MM.1S (cell line): ENCODE results near the gene PARD6G.

Experiments
- DNase-seq: peaks from one replicate; pipeline ENCODE4 v3.0.0-alpha.2; 2015
- H2AFZ ChIP-seq: fragments of 300-600 bp; sonication (generic); 2 replicates; pipeline ENCODE4 v1.6.0; 2016; ENCODE audit warnings: antibody characterized with exemption, low read length
- H3F3A ChIP-seq: fragments of 300-600 bp; sonication (generic); 2 replicates; pipeline ENCODE4 v1.6.1; 2016; ENCODE audit warnings: mild to moderate bottlenecking, antibody characterized with exemption, low read length, moderate library complexity, mixed read lengths; ENCODE audit not compliant: insufficient read depth
- H3K27ac ChIP-seq: fragments of 300-600 bp; sonication (generic); 2 replicates; pipeline ENCODE4 v1.5.1; 2016; ENCODE audit warnings: mild to moderate bottlenecking, low read length
- H3K27me3 ChIP-seq: fragments of 300-600 bp; sonication (generic); replicated peaks from 2 replicates; pipeline ENCODE4 v1.6.0; 2016; ENCODE audit warnings: low read length; ENCODE audit not compliant: insufficient read depth
- H3K36me3 ChIP-seq: fragments of 300-600 bp; sonication (generic); replicated peaks from 2 replicates; pipeline ENCODE4 v1.6.1; 2016; ENCODE audit warnings: mild to moderate bottlenecking, low read length, mixed read lengths; ENCODE audit not compliant: insufficient read depth
- H3K4me1 ChIP-seq: fragments of 300-600 bp; sonication (generic); 2 replicates; pipeline ENCODE4 v1.6.1; 2016; ENCODE audit warnings: low read length, mixed read lengths
- H3K4me2 ChIP-seq: fragments of 300-600 bp; sonication (generic); 2 replicates; pipeline ENCODE4 v1.6.0; 2016; ENCODE audit warnings: low read depth, low read length
- H3K4me3 ChIP-seq: fragments of 300-600 bp; sonication (generic); 2 replicates; pipeline ENCODE4 v1.5.1; 2016; ENCODE audit warnings: low read length, mixed read lengths
- H3K79me2 ChIP-seq: fragments of 300-600 bp; sonication (generic); 2 replicates; pipeline ENCODE4 v1.6.1; 2016; ENCODE audit warnings: mixed run types, low read length, mixed read lengths
- H3K9ac ChIP-seq: fragments of 300-600 bp; sonication (generic); 2 replicates; pipeline ENCODE4 v1.6.1; 2016; ENCODE audit warnings: low read length, mixed read lengths
- H3K9me2 ChIP-seq: fragments of 300-600 bp; sonication (generic); replicated peaks from 2 replicates; pipeline ENCODE4 v1.6.1; 2016; ENCODE audit warnings: mild to moderate bottlenecking, low read length, mixed read lengths; ENCODE audit not compliant: insufficient read depth
- H3K9me3 ChIP-seq: fragments of 300-600 bp; sonication (generic); replicated peaks from 2 replicates; pipeline ENCODE4 v1.6.1; 2016; ENCODE audit warnings: mild to moderate bottlenecking, low read length, mixed read lengths; ENCODE audit not compliant: insufficient read depth
- H4K20me1 ChIP-seq: fragments of 300-600 bp; sonication (generic); 2 replicates; pipeline ENCODE4 v1.6.1; 2016; ENCODE audit warnings: mild to moderate bottlenecking, low read length, moderate library complexity, mixed read lengths; ENCODE audit not compliant: insufficient read depth
- CTCF ChIP-seq: fragments of 300-600 bp; sonication (generic); IDR thresholded peaks from 2 replicates; pipeline ENCODE4 v1.5.1; 2016; ENCODE audit warnings: antibody characterized with exemption, low read length, mixed read lengths
- EZH2 ChIP-seq: fragments of 300-600 bp; sonication (generic); optimal IDR thresholded peaks from 2 replicates; pipeline ENCODE3; 2017; ENCODE audit warnings: low read depth, mild to moderate bottlenecking, antibody characterized with exemption, low read length, mixed read lengths
- EZH2phosphoT487 ChIP-seq: fragments of 300-600 bp; sonication (generic); IDR thresholded peaks from 2 replicates; pipeline ENCODE4 v1.6.1; 2018; ENCODE audit warnings: antibody characterized with exemption, low read length

The PARD6G gene

GRCh38 chr18:80137976-80138375, 109.3 kb downstream of the PARD6G start:
- Histone ChIP-seq H3K4me3 (no peak overlapping the region), H3K9me2 (no peaks in the 10 kb centered on the region), H3K4me2 (no peak overlapping the region), H3K27me3 (no peaks in the 10 kb centered on the region), H3K9ac (no peak overlapping the region), H3K4me1 (no peaks in the 10 kb centered on the region), H2AFZ (no peak overlapping the region), H3K36me3 (no peaks in the 10 kb centered on the region), H3K79me2 (0 out of 2 replicates have a peak, but pooled peaks cover 2% of the 10 kb centered on the region), H3K9me3 (no peaks in the 10 kb centered on the region), H3F3A (no peaks in the 10 kb centered on the region), H4K20me1 (no peaks in the 10 kb centered on the region), H3K27ac (no peak overlapping the region)
- no peak for DNase-seq
- TF ChIP-seq CTCF (no peak), EZH2phosphoT487 (no peak), EZH2 (no peak)

- Histone ChIP-seq H3K9me2 (no peaks in the 10 kb centered on the region), H3K27me3 (no peaks in the 10 kb centered on the region), H3K9me3 (no peaks in the 10 kb centered on the region), H3K4me3 (no peak overlapping the region), H3K27ac (no peak overlapping the region), H4K20me1 (no peaks in the 10 kb centered on the region), H3K79me2 (0 out of 2 replicates have a peak, but pooled peaks cover 3% of the 10 kb centered on the region), H3K4me1 (no peaks in the 10 kb centered on the region), H3K36me3 (no peaks in the 10 kb centered on the region), H3K9ac (no peak overlapping the region), H3K4me2 (no peak overlapping the region), H3F3A (no peaks in the 10 kb centered on the region), H2AFZ (no peak overlapping the region)
- no peak for DNase-seq
- TF ChIP-seq EZH2 (no peak), EZH2phosphoT487 (no peak)
These were observed 110.2 kb downstream of the PARD6G start for GRCh38 chr18:80137137-80137536.

GRCh38 chr18:80136679-80137078, 110.6 kb downstream of the PARD6G start:
- H2AFZ ChIP-seq: no peak overlapping the region
- H3K27ac ChIP-seq: no peak overlapping the region
- no peak overlapping the region for H3K4me2 ChIP-seq
- no peaks in the 10 kb centered on the region for H3F3A ChIP-seq
- no peaks in the 10 kb centered on the region for H3K27me3 ChIP-seq
- 0 out of 2 replicates have a peak, but pooled peaks cover 3% of the 10 kb centered on the region for H3K79me2 ChIP-seq
- no peaks in the 10 kb centered on the region for H3K36me3 ChIP-seq
- no peak overlapping the region for H3K9ac ChIP-seq
- H4K20me1 ChIP-seq: no peaks in the 10 kb centered on the region
- no peaks in the 10 kb centered on the region for H3K9me2 ChIP-seq
- TF ChIP-seq EZH2 (no peak), EZH2phosphoT487 (no peak), CTCF (no peak)
- H3K4me1 ChIP-seq: no peaks in the 10 kb centered on the region
- H3K9me3 ChIP-seq: no peaks in the 10 kb centered on the region
- no peak overlapping the region for H3K4me3 ChIP-seq
- no peak for DNase-seq

GRCh38 chr18:80135136-80135535, 112.2 kb downstream of the PARD6G start:
- H3K79me2 ChIP-seq: 0 out of 2 replicates have a peak, but pooled peaks cover 5% of the 10 kb centered on the region
- no peak for TF ChIP-seq CTCF
- TF ChIP-seq EZH2phosphoT487: no peak
- no peak for TF ChIP-seq EZH2
- H3K36me3 ChIP-seq: no peaks in the 10 kb centered on the region
- H2AFZ ChIP-seq: no peak overlapping the region
- DNase-seq: no peak
- H3K4me1 ChIP-seq: no peaks in the 10 kb centered on the region
- no peaks in the 10 kb centered on the region for H3F3A ChIP-seq
- no peak overlapping the region for H3K4me3 ChIP-seq
- H3K27ac ChIP-seq: no peak overlapping the region
- H3K9me2 ChIP-seq: no peaks in the 10 kb centered on the region
- no peak overlapping the region for H3K9ac ChIP-seq
- no peaks in the 10 kb centered on the region for H3K9me3 ChIP-seq
- H3K27me3 ChIP-seq: no peaks in the 10 kb centered on the region
- no peak overlapping the region for H3K4me2 ChIP-seq
- H4K20me1 ChIP-seq: no peaks in the 10 kb centered on the region
